T follicular helper cell (primary cell): ENCODE measurements around the gene RIC8B.
A peak's percentile ranks its signal among the peaks of the same experiment; 100 is the strongest.

Experiments used
- DNase-seq: peaks from one replicate; pipeline ENCODE4 v3.0.0-alpha.2; 2020; ENCODE audit warnings: low read depth

The RIC8B gene

GRCh38 chr12:106758349-106759110 lies 16.0 kb upstream of the RIC8B start:
- DNase-seq = no peak

DNA sequence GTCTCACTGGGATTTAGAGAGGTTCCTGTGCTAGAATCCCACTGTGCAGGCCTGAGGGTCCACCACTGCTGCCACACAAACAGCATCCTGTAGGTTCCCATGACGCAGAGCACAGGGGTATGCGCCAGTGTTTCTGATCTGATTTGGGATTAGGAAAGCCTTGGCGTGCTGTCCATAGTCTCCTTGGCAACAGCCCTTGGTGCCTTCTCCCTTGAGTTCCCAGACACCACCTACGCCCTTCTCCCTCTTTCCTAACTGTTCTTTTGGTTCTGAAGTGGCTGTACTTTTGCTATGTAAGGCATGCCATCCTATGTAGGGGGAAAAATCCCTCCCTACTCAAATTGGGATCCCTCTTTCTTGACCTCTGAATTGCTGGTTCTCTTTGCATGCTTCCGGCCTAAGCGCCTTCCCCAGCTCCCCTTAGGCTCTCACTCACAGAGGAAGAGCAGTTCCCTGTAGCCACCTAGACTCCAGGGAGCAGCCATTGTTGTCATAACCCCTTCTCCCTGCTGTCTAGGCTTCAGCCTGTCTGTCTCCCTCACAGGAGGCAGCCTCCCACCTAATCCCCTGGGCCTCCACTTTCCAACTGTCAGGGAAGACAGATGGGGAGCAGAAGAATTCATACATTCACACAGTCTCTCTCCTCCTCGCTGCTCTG lies 14.8 kb upstream of the RIC8B start:
- DNase-seq = no peak

- peak; percentile 17 for DNase-seq
Observed at GRCh38 chr12:106760184-106760531, 14.3 kb upstream of the RIC8B start.

- DNase-seq = no peak
Observed at GRCh38 chr12:106764220-106764619, 10.3 kb upstream of the RIC8B start.

DNA sequence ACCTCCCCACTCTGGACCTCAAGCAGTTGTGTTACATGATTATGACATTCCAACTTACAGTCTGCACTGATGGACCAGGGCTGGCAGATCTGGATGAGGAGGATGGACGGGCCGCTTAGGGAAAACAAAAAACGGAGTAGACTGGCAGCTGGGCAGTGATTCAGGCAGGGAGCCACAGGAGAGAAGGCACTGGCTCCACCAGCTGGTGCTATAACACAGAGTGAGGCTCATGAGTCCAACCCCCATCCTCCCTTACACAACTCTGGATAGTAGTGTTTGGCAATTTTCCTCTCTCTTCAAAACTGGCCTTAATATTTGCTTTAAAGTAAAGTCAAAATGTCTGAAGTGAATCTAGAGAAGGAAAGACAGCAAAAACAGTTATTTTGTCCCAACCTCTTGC lies 9.7 kb upstream of the RIC8B start:
- DNase-seq = no peak

- no peak for DNase-seq
Observed at GRCh38 chr12:106766393-106766826, 8.1 kb upstream of the RIC8B start.

DNA sequence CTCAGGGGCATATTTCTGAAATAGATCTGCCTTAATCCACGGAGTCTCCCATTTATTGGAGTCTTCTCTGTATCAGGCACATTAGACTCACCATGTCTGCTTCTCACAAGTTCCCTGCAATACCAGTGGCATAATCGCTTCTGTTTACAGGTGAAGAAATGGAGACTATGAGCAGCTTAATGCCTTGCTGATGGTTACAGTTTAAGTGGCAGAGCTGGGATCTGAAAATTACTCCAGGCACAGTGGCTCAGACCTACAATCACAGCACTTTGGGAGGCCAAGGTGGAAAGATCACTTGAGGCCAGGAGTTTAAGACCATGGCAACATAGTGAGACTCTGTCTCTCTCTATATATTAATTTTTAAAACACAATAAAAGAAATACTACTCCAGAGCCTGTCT lies 7.3 kb upstream of the RIC8B start:
- no peak for DNase-seq

DNA sequence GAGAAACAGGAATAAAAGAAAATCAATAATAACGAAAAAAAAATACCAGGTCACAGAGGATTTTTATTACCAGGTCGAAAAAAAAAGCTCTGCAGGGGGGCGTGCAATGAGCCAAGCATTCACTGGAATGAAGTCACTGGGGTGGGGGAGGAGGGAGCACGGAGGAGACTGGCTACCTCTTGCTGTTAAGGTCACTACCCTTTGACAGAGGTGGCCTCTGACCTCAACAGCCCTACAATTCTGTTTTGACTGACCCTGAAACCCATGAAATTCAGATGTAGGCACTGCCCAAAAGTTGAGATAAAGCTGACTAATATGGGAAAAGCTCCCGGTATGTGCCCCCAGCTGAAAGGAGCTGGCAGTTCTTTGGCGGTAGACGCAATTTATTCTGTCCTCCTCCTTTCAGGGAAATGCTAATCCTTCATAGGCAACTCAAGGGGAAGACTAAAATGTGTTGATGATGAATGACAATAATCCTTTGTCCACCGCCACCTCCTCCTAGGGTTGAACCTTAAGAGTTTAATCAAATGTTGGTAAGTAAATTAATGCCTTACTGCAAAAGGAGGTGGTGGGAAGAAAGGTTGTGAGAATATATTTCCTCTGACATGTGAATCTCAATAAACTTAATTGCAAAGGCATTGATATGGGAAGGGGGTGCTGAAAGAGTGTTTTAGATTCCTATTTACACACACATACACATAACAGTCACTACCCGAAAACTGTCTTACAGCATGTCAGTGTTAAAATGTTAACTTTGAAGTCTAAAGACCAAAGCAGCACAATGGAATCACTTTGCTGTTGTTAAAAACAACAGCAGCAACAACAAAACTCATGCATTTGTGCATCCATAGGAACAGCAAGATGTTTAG lies 6.3 kb upstream of the RIC8B start:
- no peak for DNase-seq

DNA sequence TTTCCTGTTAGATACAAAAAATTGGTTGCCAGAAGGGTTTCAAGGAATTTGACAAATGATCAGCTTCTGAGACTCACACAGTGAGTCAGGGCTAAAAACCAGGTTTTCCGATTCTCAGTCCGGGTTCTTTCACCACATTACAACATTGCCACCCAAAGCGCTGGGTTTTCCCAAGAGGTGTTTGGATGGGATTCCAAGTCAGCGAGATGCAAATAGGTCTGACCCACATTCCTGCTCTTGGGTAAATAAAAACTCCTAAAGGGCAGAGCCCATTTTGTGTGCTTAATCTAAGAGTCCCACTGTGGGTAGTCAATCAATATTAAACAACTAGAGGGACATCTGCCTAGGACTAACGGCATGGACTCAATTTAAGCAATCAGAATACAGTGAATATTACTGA lies 5.4 kb upstream of the RIC8B start:
- DNase-seq = no peak

DNA sequence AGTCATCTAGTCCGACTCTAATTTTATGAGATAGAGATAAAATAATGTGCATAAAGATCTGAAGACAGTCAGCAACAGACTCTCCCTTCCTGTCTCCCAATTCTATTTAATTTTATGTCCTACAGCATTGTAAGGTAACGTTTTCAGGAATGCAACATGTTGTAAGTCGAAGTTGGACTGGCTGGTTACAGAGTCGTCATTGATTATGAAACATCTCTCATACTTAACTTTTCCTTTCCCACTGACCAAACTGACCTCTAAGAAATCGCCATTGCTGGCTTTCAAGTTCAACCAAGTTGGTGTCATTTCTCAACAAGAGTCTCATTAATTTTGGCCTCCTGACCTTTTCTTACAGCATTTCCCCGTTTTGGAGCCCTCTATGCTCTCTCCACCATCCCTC lies 4.9 kb upstream of the RIC8B start:
- DNase-seq = no peak

GRCh38 chr12:106771425-106771824 lies 3.1 kb upstream of the RIC8B start:
- no peak for DNase-seq

DNA sequence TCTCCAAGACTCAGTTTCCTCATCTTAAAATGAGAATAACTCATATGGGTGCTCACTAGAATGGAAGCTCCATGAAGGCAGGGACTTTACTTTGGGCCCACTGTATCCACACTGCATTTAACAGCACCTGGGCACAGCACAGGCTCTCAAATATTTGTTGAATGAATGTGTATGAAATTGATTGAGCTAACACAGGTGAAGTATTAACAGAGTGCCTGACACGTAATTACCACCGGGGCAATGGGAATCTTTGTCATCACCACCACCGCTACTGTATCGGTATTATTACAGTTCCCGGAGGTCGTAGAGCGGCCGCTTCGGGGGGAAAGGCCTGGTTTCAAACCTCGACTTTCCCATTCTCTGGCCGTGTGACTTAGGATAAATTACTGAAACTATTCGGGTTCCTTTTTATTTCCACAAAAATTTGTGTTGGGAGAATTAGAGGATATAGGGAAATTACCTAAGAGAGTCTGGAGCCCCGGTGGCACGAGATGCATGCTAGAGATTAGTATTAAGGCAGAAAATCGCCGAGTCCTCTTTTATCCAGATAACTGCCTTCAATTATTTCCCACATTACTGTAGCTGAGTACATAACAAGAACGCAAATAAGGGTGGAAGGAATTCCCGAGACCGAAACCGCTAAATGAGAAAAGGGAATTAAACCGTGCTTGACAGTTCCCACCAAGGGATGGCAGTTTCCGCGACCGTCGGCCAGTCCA lies 1.0 kb upstream of the RIC8B start:
- DNase-seq = no peak

DNA sequence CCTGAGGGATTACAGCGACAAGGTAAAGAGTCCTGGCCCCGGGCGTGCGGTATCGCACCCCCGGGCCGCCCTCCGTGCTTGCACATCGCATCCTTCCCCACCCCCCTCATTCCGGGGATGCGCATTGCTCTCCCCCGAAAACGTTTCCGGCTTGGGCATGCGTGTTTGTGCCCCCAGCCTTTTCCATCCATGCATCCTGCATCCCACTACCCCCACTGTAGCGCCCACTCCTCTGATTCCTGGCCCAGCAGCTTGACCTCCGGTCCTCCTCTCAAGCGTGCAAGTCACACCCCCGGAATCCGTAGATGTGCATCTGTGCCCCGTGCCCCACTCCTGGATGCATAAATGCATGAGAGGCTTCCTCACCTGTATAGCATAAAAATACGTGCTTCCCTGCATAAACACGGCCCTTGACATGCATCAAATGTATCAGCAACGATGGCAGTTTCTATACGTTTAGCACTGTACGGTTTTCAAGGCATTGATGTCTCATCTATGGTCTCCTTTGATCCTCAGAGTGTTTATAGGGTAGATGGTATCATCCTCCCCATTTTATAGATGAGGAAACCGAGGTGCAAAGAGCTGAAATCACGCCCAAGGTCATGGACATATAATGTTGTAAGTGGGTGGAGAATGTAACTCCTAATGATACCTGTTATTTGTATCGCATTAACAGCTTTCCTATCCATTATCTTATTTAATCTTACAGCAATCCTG lies 484 bp downstream of the RIC8B start:
- DNase-seq = no peak

DNA sequence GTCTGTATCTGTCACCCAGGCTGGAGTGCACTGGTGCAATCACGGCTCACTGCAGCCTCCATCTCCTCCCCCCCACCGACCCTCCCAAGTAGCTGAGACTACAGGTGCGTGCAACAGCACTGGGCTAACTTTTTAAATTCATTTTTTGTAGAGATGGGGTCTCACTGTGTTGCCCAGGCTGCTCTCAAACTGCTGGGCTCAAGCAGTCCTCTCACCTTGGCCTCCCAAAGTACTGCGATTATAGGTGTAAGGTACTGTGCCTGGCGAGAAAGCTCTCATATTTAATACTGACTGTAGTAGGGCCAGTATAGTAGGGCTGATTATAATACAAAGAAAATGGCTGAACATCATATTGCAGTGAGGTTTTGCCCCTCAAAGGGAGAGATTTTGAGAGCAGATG lies 2.4 kb downstream of the RIC8B start:
- no peak for DNase-seq

DNA sequence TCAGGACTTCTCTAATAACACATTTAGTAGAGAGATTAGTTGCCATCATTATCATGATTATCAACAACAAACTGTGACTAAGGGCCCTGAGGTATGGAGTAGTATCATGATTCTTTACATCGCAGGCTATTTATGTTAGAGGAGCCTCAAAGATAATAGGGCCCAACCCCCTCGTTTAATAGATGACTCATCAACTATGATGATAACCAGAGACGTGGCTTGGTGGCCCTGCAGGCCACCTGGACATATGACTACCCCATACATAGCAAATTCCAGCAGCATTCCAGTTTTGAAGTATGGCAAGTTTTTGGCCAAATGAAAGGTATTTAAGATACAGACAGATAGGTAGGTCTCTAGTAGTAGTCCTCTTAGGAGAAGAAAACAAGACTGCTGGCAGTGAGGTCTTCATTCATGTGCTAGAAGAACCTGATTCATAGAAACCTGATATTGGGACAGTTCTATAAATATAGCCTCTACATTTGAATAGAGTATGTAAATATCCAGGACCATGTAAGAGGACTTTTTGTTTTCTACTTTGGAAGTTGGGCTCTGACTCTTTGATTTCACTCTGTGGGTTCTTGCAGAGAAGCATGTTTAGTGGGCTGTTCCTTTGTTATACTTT lies 5.6 kb downstream of the RIC8B start:
- no peak for DNase-seq

DNA sequence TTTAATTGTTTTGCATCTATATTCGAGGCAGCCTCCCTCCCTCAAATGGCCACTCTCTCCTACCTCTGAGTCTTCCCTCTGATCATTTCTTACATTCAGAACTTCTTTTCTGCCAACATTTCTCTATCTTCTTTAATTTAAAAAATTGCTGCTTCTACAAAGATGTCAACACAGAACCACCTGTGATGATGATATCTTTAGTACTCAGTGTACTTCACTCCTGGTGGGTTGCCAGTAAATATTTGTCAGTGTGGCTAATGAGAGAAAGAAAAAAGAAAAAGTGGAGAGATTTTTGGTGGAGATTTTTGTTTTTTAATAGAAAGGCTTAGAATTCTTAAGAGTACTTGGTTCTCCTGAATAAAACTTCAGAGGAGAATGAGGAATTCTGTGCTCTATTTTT lies 8.1 kb downstream of the RIC8B start:
- no peak for DNase-seq

- no peak for DNase-seq
Observed at GRCh38 chr12:106783515-106783914, 9.0 kb downstream of the RIC8B start.

- DNase-seq = no peak
Observed at GRCh38 chr12:106790020-106790419, 15.5 kb downstream of the RIC8B start.

GRCh38 chr12:106791531-106791930 lies 17.0 kb downstream of the RIC8B start:
- no peak for DNase-seq

GRCh38 chr12:106794369-106794768 lies 19.9 kb downstream of the RIC8B start:
- DNase-seq = no peak

DNA sequence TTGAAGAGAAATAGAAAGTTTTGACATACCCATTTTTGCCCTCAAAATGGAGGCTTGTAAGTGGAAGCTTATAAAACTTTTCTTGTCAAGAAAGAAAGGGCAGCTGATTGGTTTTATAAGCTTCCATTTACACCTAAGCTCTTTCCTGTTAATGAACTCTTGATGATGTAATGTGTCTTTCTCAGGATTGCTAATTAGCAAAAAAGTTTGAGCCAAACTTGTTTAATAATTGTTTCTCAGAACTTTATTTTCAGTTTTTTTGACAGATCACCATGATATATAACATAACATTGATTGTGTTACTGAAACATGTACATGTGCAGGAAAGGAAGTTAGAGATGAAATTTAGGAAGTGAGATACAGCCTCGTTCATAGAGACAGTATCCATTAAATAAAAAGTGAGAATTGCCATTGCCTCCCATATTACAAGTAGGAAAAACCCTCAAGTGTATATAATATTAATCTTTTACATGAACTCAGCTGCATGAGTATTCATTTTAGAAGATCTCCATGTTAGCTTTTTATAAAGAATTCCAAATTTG lies 26.8 kb downstream of the RIC8B start:
- DNase-seq = no peak
